Gastrocnemius medialis (tissue), 4 donors: ENCODE measurements around the gene BRDT. TPM values are rescaled to one million over a fixed set of nuclear protein-coding genes. Genes with fewer than 3 reads are reported as not detected.
"Not testable (repeated sequence)": the region's sequence is repeated elsewhere in the genome, so short reads cannot be mapped to it uniquely, and the experiment has no call there.

ENCODE experiments used
- ATAC-seq, 2 donors: fragments of 150-250 bp; one replicate each; pipeline ENCODE4 v1.9.1; 2016
- DNase-seq, 2 donors: peaks; one replicate each; pipeline ENCODE4 v3.0.0-alpha.2; 2019
- H3K27ac ChIP-seq, 4 donors: fragments of 200-600 bp; sonication (generic); 1 replicate in 1 of 4; 2 replicates in 3 of 4; pipeline ENCODE4 v1.5.1; 2016 to 2018; ENCODE audit warnings: mild to moderate bottlenecking in 2 of 4, moderate library complexity in 1 of 4
- H3K27me3 ChIP-seq, 3 donors: fragments of 200-600 bp; sonication (generic) in 2 of 3; 1 replicate in 1 of 3; 2 replicates in 2 of 3; pipeline versions ENCODE4 v1.5.1 to v1.6.0; 2016 to 2019; ENCODE audit warnings: mild to moderate bottlenecking in 1 of 3, moderate library complexity in 1 of 3
- H3K36me3 ChIP-seq, 2 donors: fragments of 200-600 bp; sonication (generic) in 1 of 2; one replicate each; pipeline ENCODE4 v1.5.1; 2017 to 2018
- H3K4me1 ChIP-seq, 2 donors: fragments of 200-600 bp; sonication (generic) in 1 of 2; one replicate each; pipeline ENCODE4 v1.5.1; 2016 to 2017; ENCODE audit warnings: mild to moderate bottlenecking in 2 of 2
- H3K4me3 ChIP-seq, 4 donors: fragments of 200-600 bp; sonication (generic) in 3 of 4; 1 replicate in 1 of 4; 2 replicates in 3 of 4; pipeline ENCODE4 v1.5.1; 2016 to 2019; ENCODE audit warnings: mild to moderate bottlenecking in 2 of 4
- H3K9me3 ChIP-seq, 3 donors: fragments of 200-600 bp; sonication (generic) in 2 of 3; 1 replicate in 1 of 3; 2 replicates in 2 of 3; pipeline ENCODE4 v1.5.1; 2016 to 2019
- POLR2A ChIP-seq, 2 donors: fragments of 450-650 bp; IDR thresholded peaks; one replicate each; pipeline ENCODE4 v1.6.1; 2017; ENCODE audit warnings: antibody characterized with exemption in 2 of 2, mild to moderate bottlenecking in 2 of 2, moderate library complexity in 2 of 2
- in situ Hi-C, 4 donors: fragments of 200-750 bp; cut with MboI; loops; one replicate each; pipeline versions ENCODE4 v1.15.0 to v1.8.0; 2017; ENCODE audit warnings: low sequenced_read_pairs in 4 of 4
- intact Hi-C: fragments of 100-400 bp; cut with DNase I; formaldehyde crosslinking; loops from one replicate; pipeline ENCODE4 v1.15.1; 2023; ENCODE audit warnings: low total_unique reads
- total RNA-seq, 4 donors: library from RNA; depleted of rRNA; stranded (reverse); fragments of >200 nt; gene quantifications; one replicate each; pipeline versions ENCODE4 v1.1.0 to v1.2.3, GENCODE V29; 2016
- TF ChIP-seq, protein P1 (sequence below), 5 experiments: fragments of 450-650 bp in 3 of 5; fragments of 200-600 bp in 2 of 5; sonication (generic) in 2 of 5; IDR thresholded peaks in 4 of 5; conservative IDR thresholded peaks in 1 of 5; 1 replicate in 4 of 5; 2 replicates in 1 of 5; pipeline ENCODE4 v1.5.1; 2016 to 2019; ENCODE audit warnings: antibody characterized with exemption in 5 of 5, mild to moderate bottlenecking in 3 of 5, moderate library complexity in 3 of 5

Gene BRDT
- total RNA-seq, 4 donors from 2014 or later = not detected

DNA sequence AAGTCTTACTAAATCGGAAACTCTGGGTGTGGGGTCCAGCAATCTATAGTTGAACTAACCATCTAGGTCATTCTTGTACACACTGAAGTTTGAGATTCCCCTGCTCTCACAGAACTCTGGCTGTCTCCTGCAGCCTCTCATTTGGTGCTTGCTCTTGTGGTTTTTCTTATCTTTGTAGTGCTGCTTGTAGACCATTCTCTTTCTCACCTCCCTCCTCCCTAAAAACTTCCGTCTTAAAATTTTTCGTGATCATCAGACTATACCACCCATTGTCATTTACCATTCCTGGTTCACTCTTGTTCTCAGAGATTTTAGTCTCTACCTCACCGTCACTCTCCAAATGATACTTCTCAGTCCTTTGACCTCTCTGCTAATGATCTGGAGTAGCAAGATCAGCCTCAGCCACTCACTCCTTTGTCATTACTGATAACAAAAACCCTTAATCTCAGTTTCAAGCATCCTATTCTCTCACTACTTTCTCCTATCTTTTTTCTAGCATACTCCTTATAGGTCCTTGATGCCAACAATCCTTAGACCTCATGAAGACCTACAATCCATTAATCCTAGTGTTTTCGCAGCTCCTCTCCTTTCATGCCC lies 67.6 kb downstream of the BRDT start:
- H3K27me3 ChIP-seq = no peaks in the 10 kb centered on the region
- H3K4me1 ChIP-seq = no peaks in the 10 kb centered on the region
- no peak overlapping the region for H3K4me3 ChIP-seq
- no peaks in the 10 kb centered on the region for H3K36me3 ChIP-seq
- intact Hi-C loops (no loop called here), in situ Hi-C loops (no loop called here)
- no peak for DNase-seq
- H3K27ac ChIP-seq = no peak overlapping the region
- ATAC-seq = no peak
- TF ChIP-seq, protein P1, sequence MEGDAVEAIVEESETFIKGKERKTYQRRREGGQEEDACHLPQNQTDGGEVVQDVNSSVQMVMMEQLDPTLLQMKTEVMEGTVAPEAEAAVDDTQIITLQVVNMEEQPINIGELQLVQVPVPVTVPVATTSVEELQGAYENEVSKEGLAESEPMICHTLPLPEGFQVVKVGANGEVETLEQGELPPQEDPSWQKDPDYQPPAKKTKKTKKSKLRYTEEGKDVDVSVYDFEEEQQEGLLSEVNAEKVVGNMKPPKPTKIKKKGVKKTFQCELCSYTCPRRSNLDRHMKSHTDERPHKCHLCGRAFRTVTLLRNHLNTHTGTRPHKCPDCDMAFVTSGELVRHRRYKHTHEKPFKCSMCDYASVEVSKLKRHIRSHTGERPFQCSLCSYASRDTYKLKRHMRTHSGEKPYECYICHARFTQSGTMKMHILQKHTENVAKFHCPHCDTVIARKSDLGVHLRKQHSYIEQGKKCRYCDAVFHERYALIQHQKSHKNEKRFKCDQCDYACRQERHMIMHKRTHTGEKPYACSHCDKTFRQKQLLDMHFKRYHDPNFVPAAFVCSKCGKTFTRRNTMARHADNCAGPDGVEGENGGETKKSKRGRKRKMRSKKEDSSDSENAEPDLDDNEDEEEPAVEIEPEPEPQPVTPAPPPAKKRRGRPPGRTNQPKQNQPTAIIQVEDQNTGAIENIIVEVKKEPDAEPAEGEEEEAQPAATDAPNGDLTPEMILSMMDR (IDR thresholded peaks at IDR 0.05 in 4 of 5, conservative IDR thresholded peaks at IDR 0.05 in 1 of 5) = no peak
- H3K9me3 ChIP-seq = no peaks in the 10 kb centered on the region

DNA sequence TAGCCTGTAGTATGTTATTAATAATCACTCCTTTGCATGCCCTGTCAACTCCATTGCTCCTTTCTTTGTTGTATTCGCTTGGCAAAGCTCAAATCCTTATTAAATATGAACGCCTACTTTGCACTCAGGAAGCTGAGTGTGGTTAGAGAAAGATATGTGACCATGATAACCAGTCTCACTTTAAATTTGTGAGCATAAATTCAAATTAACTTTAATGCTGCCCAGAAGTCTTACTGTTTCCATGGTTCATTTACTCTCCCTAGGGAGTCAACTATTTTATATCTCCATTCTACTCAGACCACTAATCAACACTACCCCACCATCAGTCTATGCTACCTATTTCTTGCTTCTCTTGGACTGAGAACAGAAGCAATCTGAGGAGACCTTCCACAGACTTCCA lies 68.5 kb downstream of the BRDT start:
- H3K9me3 ChIP-seq = no peaks in the 10 kb centered on the region
- in situ Hi-C loops = no loop called here
- DNase-seq = no peak

DNA sequence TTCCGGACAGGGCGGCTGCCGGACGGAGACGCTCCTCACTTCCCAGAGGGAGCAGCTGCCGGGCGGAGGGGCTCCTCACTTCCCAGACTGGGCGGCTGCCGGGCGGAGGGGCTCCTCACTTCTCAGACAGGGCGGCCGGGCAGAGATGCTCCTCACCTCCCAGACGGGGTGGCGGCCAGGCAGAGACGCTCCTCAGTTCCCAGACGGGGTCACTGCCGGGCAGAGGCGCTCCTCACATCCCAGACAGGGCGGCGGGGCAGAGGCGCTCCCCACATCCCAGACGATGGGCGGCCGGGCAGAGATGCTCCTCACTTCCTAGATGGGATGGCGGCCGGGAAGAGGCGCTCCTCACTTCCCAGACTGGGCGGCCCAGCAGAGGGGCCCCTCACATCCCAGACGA lies 76.8 kb downstream of the BRDT start:
- H3K36me3 ChIP-seq, in situ Hi-C loops, H3K27ac ChIP-seq, H3K4me3 ChIP-seq, H3K4me1 ChIP-seq, H3K9me3 ChIP-seq, ATAC-seq, intact Hi-C loops, DNase-seq: not testable (repeated sequence)
- H3K27me3 ChIP-seq = peaks cover 0 to 12% (median 0%) of the 10 kb centered on the region in 3 donors

More for the DNA sequence above, 68.5 kb downstream of the BRDT start:
- H3K36me3 ChIP-seq = no peaks in the 10 kb centered on the region
- intact Hi-C loops = no loop called here
- no peak for ATAC-seq
- no peaks in the 10 kb centered on the region for H3K4me1 ChIP-seq
- no peak overlapping the region for H3K27ac ChIP-seq
- TF ChIP-seq POLR2A (IDR thresholded peaks at IDR 0.05) = no peak
- H3K4me3 ChIP-seq = no peak overlapping the region
- no peaks in the 10 kb centered on the region for H3K27me3 ChIP-seq

DNA sequence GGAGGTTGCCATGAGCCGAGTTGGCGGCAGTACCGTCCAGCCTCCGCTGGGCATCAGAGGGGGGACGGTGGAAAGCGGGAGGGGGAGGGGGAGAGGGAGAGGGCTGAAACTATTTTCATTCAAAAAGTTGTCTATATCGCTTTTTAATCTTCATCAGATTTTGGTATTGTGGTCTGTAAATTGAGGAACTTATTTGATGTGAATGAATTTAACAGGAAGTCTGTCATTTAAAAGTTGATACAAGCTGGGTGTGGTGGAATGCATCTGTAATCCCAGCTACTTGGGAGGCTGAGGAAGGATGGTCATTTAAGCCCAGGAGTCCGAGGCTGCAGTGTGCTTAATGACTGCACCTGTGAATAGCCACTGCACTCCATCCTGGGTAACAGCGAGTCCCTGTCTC lies 77.6 kb downstream of the BRDT start:
- Histone ChIP-seq H3K4me1 (no peaks in the 10 kb centered on the region), H3K27me3 (peaks cover 0 to 20% (median 0%) of the 10 kb centered on the region in 3 donors), H3K9me3 (no peaks in the 10 kb centered on the region), H3K4me3 (no peak overlapping the region), H3K36me3 (no peaks in the 10 kb centered on the region), H3K27ac (no peak overlapping the region)
- ATAC-seq (no peak), DNase-seq (no peak)
- intact Hi-C loops = no loop called here
- no peak for TF ChIP-seq POLR2A (IDR thresholded peaks at IDR 0.05)
- TF ChIP-seq, protein P1 (IDR thresholded peaks at IDR 0.05 in 4 of 5, conservative IDR thresholded peaks at IDR 0.05 in 1 of 5) = no peak
- in situ Hi-C loops = no loop called here

DNA sequence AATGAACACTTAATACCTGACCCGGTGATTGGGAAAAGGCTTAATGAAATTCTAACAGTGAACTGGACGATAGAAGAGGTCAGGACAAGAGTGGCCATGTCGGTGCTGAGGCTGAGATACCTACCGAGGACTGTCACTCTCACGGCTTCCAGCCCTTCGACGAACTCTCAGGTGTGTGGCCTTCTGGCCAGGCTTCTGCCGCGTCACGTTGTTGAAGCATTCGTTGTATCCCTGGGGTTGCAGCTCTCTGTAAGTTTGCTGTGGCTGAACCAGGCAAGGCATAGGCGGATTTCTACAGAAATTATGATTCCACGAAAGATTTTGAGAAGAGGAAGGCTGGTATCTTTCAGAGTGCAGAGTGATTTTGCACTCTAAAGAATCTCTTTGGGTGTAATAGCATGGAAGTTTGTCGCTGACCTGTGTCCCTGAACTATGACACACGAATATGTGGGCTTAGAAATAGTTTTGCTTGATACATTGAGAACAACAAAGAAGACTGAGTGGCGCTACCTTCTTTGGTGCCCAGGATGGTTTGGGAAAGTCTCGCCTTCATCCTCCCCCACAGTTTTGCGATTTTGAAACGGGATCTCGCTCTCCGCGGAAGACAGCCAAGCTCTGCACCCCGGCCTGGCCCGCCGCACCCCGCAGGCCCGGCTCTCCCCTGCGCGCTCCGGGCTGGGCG lies 80.2 kb downstream of the BRDT start:
- H3K27me3 ChIP-seq = peaks cover 0 to 20% (median 0%) of the 10 kb centered on the region in 3 donors
- in situ Hi-C loops (no loop called here), intact Hi-C loops (no loop called here)
- DNase-seq (no peak), ATAC-seq (no peak)
- TF ChIP-seq, protein P1 (IDR thresholded peaks at IDR 0.05 in 4 of 5, conservative IDR thresholded peaks at IDR 0.05 in 1 of 5) = no peak
- no peak for TF ChIP-seq POLR2A (IDR thresholded peaks at IDR 0.05)
- no peaks in the 10 kb centered on the region for H3K36me3 ChIP-seq
- H3K27ac ChIP-seq = no peak overlapping the region
- no peaks in the 10 kb centered on the region for H3K9me3 ChIP-seq
- no peaks in the 10 kb centered on the region for H3K4me1 ChIP-seq
- peak overlapping the region; percentile 9 to 55 (median 42) for H3K4me3 ChIP-seq
